AG09319 (cell line): ENCODE data around the gene NUCB1.
"Not testable (repeated sequence)": the region's sequence is repeated elsewhere in the genome, so short reads cannot be mapped to it uniquely, and the experiment has no call there.

Experiments
- DNase-seq: peaks from one replicate; pipeline ENCODE4 v3.0.0-alpha.2; 2010; ENCODE audit warnings: low read depth; ENCODE audit errors: extremely low read depth
- CTCF ChIP-seq: IDR thresholded peaks from 2 replicates; pipeline ENCODE4 v1.5.1; 2011; ENCODE audit warnings: low read depth, mild to moderate bottlenecking, inconsistent platforms, low read length, moderate library complexity

Gene NUCB1

DNA sequence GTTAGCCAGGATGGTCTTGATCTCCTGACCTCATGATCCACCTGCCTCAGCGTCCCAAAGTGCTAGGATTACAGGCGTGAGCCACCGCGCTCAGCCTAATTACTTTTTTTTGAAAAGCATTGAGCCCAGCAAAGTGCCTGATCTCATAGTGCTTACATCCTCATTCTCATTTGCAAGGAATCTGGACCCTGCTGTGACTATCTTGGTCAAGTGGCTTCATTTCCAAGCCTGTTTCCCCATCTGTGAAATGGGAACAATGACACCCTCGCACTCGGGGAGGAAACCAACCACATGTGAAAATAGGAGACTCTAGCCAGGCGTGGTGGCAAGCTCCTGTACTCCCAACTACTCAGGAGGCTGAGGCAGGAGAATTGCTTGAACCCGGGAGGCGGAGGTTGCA is 30.1 kb upstream of the NUCB1 start:
- TF ChIP-seq CTCF, result no peak
- no peak for DNase-seq

GRCh38 chr19:48871471-48872181 is 28.5 kb upstream of the NUCB1 start:
- not testable (repeated sequence) for DNase-seq

DNA sequence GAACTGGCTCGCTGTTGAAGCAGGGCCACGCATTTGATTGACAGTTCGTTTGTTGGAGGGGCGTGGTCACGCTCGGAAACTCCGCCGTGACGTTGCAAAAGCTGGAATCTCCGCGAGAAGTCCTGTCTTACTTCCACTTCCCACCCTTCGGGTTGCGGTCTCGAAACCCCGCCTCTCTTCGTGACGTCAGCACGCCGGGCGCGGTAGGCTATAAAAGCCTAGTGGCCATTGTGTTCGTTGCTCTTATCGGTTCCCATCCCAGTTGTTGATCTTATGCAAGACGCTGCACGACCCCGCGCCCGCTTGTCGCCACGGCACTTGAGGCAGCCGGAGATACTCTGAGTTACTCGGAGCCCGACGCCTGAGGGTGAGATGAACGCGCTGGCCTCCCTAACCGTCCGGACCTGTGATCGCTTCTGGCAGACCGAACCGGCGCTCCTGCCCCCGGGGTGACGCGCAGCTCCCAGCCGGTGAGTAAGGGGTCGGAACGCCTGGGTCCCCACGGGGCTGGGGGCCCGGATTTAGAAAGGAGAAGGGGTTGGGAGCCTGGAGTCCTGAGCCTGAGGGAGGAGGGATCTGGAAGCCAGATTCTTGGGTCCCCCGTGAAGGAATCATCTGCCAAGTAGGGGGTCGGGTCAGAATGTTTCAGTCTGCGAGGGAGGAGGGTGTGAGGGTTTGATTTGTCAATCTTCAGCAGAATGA is 27.8 kb upstream of the NUCB1 start, which contains the start of gene PPP1R15A:
TSS of gene PPP1R15A (plus strand) at position 240 of the 702 bp plus-strand sequence. CDS start 813 bp downstream, outside the sequence.
- peak; percentile 97 for DNase-seq
- no peak for TF ChIP-seq CTCF

DNA sequence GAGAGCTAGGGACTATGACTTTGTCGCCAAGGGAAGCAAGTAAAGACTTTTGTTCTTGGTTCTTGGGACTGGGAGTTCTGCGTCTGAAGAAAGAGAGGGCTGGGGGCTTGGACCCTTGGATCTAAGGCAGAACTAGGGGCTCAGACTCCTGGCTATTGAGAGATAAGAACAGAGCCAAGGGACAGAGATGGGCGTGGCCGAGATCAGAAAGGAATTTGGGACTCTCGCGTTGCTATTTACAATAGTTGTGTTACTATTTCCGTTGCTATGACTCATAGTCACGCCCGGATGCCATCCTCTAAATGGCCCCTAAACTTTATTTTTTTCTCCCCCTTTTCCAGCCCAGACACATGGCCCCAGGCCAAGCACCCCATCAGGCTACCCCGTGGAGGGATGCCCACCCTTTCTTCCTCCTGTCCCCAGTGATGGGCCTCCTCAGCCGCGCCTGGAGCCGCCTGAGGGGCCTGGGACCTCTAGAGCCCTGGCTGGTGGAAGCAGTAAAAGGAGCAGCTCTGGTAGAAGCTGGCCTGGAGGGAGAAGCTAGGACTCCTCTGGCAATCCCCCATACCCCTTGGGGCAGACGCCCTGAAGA is 27.1 kb upstream of the NUCB1 start:
- peak; percentile 89 for DNase-seq
- no peak for TF ChIP-seq CTCF

DNA sequence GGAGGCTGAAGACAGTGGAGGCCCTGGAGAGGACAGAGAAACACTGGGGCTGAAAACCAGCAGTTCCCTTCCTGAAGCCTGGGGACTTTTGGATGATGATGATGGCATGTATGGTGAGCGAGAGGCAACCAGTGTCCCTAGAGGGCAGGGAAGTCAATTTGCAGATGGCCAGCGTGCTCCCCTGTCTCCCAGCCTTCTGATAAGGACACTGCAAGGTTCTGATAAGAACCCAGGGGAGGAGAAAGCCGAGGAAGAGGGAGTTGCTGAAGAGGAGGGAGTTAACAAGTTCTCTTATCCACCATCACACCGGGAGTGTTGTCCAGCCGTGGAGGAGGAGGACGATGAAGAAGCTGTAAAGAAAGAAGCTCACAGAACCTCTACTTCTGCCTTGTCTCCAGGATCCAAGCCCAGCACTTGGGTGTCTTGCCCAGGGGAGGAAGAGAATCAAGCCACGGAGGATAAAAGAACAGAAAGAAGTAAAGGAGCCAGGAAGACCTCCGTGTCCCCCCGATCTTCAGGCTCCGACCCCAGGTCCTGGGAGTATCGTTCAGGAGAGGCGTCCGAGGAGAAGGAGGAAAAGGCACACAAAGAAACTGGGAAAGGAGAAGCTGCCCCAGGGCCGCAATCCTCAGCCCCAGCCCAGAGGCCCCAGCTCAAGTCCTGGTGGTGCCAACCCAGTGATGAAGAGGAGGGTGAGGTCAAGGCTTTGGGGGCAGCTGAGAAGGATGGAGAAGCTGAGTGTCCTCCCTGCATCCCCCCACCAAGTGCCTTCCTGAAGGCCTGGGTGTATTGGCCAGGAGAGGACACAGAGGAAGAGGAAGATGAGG is 26.4 kb upstream of the NUCB1 start:
- no peak for TF ChIP-seq CTCF
- DNase-seq, result no peak

- no peak for DNase-seq
Observed at GRCh38 chr19:48874303-48875135, 25.6 kb upstream of the NUCB1 start.

DNA sequence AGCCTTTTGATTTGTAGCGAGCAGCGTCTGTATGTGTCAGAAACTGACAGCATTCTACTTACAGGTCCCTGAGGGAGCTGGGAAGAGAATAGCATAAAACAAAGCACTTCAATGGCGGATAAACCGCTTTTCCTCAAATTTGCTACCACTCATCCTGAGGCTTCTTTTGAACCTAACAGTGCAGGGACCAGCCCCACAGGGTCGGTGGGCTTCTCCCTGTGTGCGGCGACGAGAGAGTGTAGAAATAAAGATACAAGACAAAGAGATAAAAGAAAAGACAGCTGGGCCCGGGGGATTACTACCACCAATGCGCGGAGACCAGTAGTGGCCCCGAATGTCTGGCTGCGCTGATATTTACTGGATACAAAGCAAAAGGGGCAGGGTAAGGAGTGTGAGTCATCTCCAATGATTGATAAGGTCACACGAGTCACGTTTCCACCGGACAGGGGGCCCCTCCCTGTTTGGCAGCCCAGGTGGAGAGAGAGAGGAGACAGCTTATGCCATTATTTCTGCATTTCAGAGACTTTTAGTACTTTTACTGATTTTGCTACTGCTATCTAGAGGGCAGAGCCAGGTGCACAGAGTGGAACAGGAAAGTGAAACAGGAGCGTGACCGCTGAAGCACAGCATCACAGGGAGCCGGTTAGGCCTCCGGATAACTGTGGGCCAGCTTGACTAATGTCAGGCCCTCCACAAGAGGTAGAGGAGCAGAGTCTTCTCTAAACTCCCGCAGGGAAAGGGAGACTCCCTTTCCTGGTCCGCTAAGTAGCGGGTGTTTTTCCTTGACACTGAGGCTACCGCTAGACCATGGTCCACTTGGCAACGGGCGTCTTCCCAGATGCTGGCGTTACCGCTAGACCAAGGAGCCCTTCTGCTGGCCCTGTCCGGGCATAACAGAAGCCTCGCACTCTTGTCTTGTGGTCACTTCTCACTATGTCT is 23.8 kb upstream of the NUCB1 start:
- not testable (repeated sequence) for DNase-seq

More at GRCh38 chr19:48874303-48875135, 25.6 kb upstream of the NUCB1 start:
- TF ChIP-seq CTCF, result no peak
